ENCODE results near the gene FOXF1.

- TF ChIP-seq, protein P1, sequence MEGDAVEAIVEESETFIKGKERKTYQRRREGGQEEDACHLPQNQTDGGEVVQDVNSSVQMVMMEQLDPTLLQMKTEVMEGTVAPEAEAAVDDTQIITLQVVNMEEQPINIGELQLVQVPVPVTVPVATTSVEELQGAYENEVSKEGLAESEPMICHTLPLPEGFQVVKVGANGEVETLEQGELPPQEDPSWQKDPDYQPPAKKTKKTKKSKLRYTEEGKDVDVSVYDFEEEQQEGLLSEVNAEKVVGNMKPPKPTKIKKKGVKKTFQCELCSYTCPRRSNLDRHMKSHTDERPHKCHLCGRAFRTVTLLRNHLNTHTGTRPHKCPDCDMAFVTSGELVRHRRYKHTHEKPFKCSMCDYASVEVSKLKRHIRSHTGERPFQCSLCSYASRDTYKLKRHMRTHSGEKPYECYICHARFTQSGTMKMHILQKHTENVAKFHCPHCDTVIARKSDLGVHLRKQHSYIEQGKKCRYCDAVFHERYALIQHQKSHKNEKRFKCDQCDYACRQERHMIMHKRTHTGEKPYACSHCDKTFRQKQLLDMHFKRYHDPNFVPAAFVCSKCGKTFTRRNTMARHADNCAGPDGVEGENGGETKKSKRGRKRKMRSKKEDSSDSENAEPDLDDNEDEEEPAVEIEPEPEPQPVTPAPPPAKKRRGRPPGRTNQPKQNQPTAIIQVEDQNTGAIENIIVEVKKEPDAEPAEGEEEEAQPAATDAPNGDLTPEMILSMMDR (IDR thresholded peaks at IDR 0.05) = no peak
- no peak for TF ChIP-seq POLR2AphosphoS5 (IDR thresholded peaks at IDR 0.05; ENCODE audit: low read depth, low read length)
- TF ChIP-seq REST (IDR thresholded peaks at IDR 0.05; ENCODE audit: insufficient read depth in 1 of 2, low read depth in 2 of 2, low read length in 1 of 2) = no peak
- TF ChIP-seq SIN3A (IDR thresholded peaks at IDR 0.05; ENCODE audit: borderline replicate concordance, insufficient read depth, low read depth, low read length) = no peak
These were observed 2.0 kb upstream of the FOXF1 start for GRCh38 chr16:86508028-86508946.

Data from Panc1 (cell line).